CD14-positive monocyte (primary cell): ENCODE data around the gene ZCCHC14. TPM values are rescaled to one million over a fixed set of nuclear protein-coding genes. Genes with fewer than 3 reads are reported as not detected.

Experiments used
- DNase-seq, 3 donors: peaks; one replicate each; pipeline ENCODE4 v3.0.0-alpha.2; 2011 to 2022
- H2AFZ ChIP-seq: 2 replicates; pipeline ENCODE4 v1.6.0; 2012; ENCODE audit warnings: mild to moderate bottlenecking, low read depth, low read length, inconsistent platforms; ENCODE audit not compliant: insufficient read depth, poor library complexity, severe bottlenecking
- H3K27ac ChIP-seq, 2 donors: 1 replicate in 1 of 2; 2 replicates in 1 of 2; pipeline ENCODE4 v1.5.1; 2012 to 2013; ENCODE audit warnings: low read length in 2 of 2, control low read depth in 1 of 2, inconsistent platforms in 1 of 2, low read depth in 1 of 2, mild to moderate bottlenecking in 1 of 2
- H3K27me3 ChIP-seq, 2 donors: one replicate each; pipeline versions ENCODE4 v1.6.0 to v1.6.1; 2011 to 2013; ENCODE audit warnings: low read length in 2 of 2; ENCODE audit not compliant: control insufficient read depth in 2 of 2, insufficient read depth in 2 of 2
- H3K36me3 ChIP-seq, 2 donors: replicated peaks in 1 of 2; 1 replicate in 1 of 2; 2 replicates in 1 of 2; pipeline versions ENCODE4 v1.5.1 to v1.6.1; 2012 to 2013; ENCODE audit warnings: low read length in 2 of 2, control low read depth in 1 of 2, inconsistent platforms in 1 of 2, mild to moderate bottlenecking in 1 of 2; ENCODE audit not compliant: insufficient read depth in 2 of 2, control insufficient read depth in 1 of 2
- H3K4me1 ChIP-seq, 2 donors: 1 replicate in 1 of 2; 2 replicates in 1 of 2; pipeline versions ENCODE4 v1.5.1 to v1.6.1; 2012 to 2013; ENCODE audit warnings: low read length in 2 of 2, control low read depth in 1 of 2, inconsistent platforms in 1 of 2, mild to moderate bottlenecking in 1 of 2, moderate library complexity in 1 of 2; ENCODE audit not compliant: insufficient read depth in 2 of 2, control insufficient read depth in 1 of 2
- H3K4me2 ChIP-seq: replicated peaks from 2 replicates; pipeline ENCODE3; 2012; ENCODE audit warnings: low read length, moderate library complexity, mild to moderate bottlenecking; ENCODE audit not compliant: poor library complexity, severe bottlenecking; ENCODE audit errors: extremely low read depth
- H3K4me3 ChIP-seq, 3 experiments: fragments of 200-600 bp in 1 of 3; sonication (generic) in 1 of 3; replicated peaks in 1 of 3; 1 replicate in 2 of 3; 2 replicates in 1 of 3; pipeline ENCODE4 v1.5.1; 2011 to 2013; ENCODE audit warnings: low read length in 3 of 3, mild to moderate bottlenecking in 3 of 3, control low read depth in 2 of 3, low read depth in 2 of 3, inconsistent platforms in 1 of 3, moderate library complexity in 1 of 3
- H3K79me2 ChIP-seq: 2 replicates; pipeline ENCODE4 v1.6.0; 2012; ENCODE audit warnings: mild to moderate bottlenecking, control low read depth, inconsistent platforms, low read length, moderate library complexity; ENCODE audit not compliant: insufficient read depth
- H3K9ac ChIP-seq: 2 replicates; pipeline ENCODE4 v1.6.0; 2017; ENCODE audit warnings: low read length, mild to moderate bottlenecking; ENCODE audit not compliant: insufficient read depth, poor library complexity, severe bottlenecking
- H3K9me3 ChIP-seq, 2 donors: replicated peaks in 1 of 2; 1 replicate in 1 of 2; 2 replicates in 1 of 2; pipeline versions ENCODE4 v1.5.1 to v1.6.1; 2012 to 2013; ENCODE audit warnings: low read length in 2 of 2, control low read depth in 1 of 2; ENCODE audit not compliant: control insufficient read depth in 1 of 2, insufficient read depth in 1 of 2
- H4K20me1 ChIP-seq: 2 replicates; pipeline ENCODE4 v1.6.0; 2012; ENCODE audit warnings: mild to moderate bottlenecking, low read length, control low read depth, moderate library complexity; ENCODE audit not compliant: insufficient read depth
- H3K27ac Mint-ChIP-seq, 7 donors: one replicate each; pipeline ENCODE4 v1.8.0; 2020; ENCODE audit warnings: mild to moderate bottlenecking in 7 of 7, mixed read lengths in 7 of 7, moderate library complexity in 6 of 7, inconsistent platforms in 2 of 7
- H3K27me3 Mint-ChIP-seq, 3 donors: one replicate each; pipeline ENCODE4 v1.8.0; 2021 to 2022; ENCODE audit warnings: low read depth in 3 of 3, mild to moderate bottlenecking in 3 of 3, mixed read lengths in 3 of 3, moderate library complexity in 3 of 3, inconsistent platforms in 1 of 3
- H3K36me3 Mint-ChIP-seq, 2 donors: one replicate each; pipeline ENCODE4 v1.8.0; 2020; ENCODE audit warnings: mixed read lengths in 2 of 2, inconsistent platforms in 1 of 2, mild to moderate bottlenecking in 1 of 2
- H3K4me1 Mint-ChIP-seq: one replicate; pipeline ENCODE4 v1.8.0; 2020; ENCODE audit warnings: mild to moderate bottlenecking, mixed read lengths
- H3K4me3 Mint-ChIP-seq, 2 donors: one replicate each; pipeline ENCODE4 v1.8.0; 2020; ENCODE audit warnings: mild to moderate bottlenecking in 2 of 2, mixed read lengths in 2 of 2, moderate library complexity in 1 of 2
- H3K9me3 Mint-ChIP-seq, 7 donors: one replicate each; pipeline ENCODE4 v1.8.0; 2020 to 2022; ENCODE audit warnings: mixed read lengths in 7 of 7, mild to moderate bottlenecking in 6 of 7, moderate library complexity in 6 of 7, inconsistent platforms in 2 of 7
- WGBS: methylation state at CpG from one replicate; pipeline ENCODE4 v1.1.5; 2013; ENCODE audit warnings: missing lambda C conversion rate; ENCODE audit not compliant: insufficient coverage; 5-methylcytosine and 5-hydroxymethylcytosine counted together
- intact Hi-C, 2 donors: fragments of 100-400 bp; cut with micrococcal nuclease; formaldehyde crosslinking; loops; one replicate each; pipeline versions ENCODE4 v1.15.0 to v1.15.1; 2023
- polyA plus RNA-seq, 3 donors: library from polyadenylated mRNA; depleted of rRNA in 1 of 3; unstranded in 2 of 3; stranded (reverse) in 1 of 3; fragments of 300-500 nt in 2 of 3; fragments of >200 nt in 1 of 3; fragmentation: Illumina TruSeq in 2 of 3; gene quantifications; 1 replicate in 2 of 3; 2 replicates in 1 of 3; pipeline ENCODE4 v1.2.3, GENCODE V29; 2012 to 2021
- TF ChIP-seq, protein P1 (sequence below): fragments of 200-600 bp; IDR thresholded peaks from one replicate; pipeline ENCODE4 v1.8.0; 2022; ENCODE audit warnings: antibody characterized with exemption, mild to moderate bottlenecking

ZCCHC14 gene
- polyA plus RNA-seq, 3 donors, result 0.11 to 4.0 (median 0.22) TPM

DNA sequence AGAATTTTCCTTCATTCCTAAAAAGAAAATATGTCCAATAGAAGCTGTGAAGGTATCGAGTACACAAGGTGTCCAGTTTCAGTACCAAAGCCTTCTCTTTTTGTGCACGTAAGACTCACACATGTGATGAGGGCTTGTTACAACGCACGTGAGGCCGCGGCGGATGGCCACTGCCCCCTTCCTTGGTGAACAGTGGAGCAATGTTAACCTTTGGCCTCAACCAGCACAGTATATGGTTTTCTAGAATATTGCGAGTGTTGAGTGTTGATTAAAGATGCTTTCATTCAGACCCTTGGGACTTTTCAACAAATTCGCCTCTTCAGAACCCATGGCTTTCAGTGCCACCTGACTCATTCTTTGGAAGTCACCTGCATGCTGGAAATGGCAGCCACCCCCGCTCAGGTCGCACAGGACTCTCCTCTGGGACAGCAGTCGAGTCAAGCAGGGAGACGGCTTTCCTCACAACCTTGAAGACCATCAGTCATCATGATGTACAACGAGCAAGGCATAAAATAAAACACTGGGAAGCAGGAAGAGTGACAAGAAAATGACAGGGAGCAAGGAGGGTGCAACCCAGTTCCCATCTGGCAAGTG lies 86.2 kb downstream of the ZCCHC14 start:
- Histone ChIP-seq H3K27ac (no peak overlapping the region), H4K20me1 (peaks cover 39% of the 10 kb centered on the region), H3K4me3 (no peak overlapping the region), H3K27me3 (no peaks in the 10 kb centered on the region), H3K4me1 (peaks cover 7 to 17% of the 10 kb centered on the region in 2 donors), H3K79me2 (no peaks in the 10 kb centered on the region), H3K9ac (no peak overlapping the region), H3K4me2 (no peak overlapping the region), H3K9me3 (no peaks in the 10 kb centered on the region), H2AFZ (no peak overlapping the region), H3K36me3 (peaks cover 42 to 58% of the 10 kb centered on the region in 2 donors)
- Mint-ChIP-seq H3K27me3 (peaks cover 2 to 3% (median 2%) of the 10 kb centered on the region in 3 donors), H3K4me3 (no peak overlapping the region), H3K27ac (peak overlapping the region in 3 of 7 donors; percentile 5 to 68 (median 57)), H3K9me3 (no peaks in the 10 kb centered on the region), H3K4me1 (peaks cover 12% of the 10 kb centered on the region), H3K36me3 (peaks cover 69 to 83% of the 10 kb centered on the region in 2 donors)
- 98% methylated on average over 11 of the region's 14 CpGs for WGBS
- TF ChIP-seq, protein P1, sequence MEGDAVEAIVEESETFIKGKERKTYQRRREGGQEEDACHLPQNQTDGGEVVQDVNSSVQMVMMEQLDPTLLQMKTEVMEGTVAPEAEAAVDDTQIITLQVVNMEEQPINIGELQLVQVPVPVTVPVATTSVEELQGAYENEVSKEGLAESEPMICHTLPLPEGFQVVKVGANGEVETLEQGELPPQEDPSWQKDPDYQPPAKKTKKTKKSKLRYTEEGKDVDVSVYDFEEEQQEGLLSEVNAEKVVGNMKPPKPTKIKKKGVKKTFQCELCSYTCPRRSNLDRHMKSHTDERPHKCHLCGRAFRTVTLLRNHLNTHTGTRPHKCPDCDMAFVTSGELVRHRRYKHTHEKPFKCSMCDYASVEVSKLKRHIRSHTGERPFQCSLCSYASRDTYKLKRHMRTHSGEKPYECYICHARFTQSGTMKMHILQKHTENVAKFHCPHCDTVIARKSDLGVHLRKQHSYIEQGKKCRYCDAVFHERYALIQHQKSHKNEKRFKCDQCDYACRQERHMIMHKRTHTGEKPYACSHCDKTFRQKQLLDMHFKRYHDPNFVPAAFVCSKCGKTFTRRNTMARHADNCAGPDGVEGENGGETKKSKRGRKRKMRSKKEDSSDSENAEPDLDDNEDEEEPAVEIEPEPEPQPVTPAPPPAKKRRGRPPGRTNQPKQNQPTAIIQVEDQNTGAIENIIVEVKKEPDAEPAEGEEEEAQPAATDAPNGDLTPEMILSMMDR, result no peak
- intact Hi-C loops, result no loop called here
- DNase-seq, result no peak

DNA sequence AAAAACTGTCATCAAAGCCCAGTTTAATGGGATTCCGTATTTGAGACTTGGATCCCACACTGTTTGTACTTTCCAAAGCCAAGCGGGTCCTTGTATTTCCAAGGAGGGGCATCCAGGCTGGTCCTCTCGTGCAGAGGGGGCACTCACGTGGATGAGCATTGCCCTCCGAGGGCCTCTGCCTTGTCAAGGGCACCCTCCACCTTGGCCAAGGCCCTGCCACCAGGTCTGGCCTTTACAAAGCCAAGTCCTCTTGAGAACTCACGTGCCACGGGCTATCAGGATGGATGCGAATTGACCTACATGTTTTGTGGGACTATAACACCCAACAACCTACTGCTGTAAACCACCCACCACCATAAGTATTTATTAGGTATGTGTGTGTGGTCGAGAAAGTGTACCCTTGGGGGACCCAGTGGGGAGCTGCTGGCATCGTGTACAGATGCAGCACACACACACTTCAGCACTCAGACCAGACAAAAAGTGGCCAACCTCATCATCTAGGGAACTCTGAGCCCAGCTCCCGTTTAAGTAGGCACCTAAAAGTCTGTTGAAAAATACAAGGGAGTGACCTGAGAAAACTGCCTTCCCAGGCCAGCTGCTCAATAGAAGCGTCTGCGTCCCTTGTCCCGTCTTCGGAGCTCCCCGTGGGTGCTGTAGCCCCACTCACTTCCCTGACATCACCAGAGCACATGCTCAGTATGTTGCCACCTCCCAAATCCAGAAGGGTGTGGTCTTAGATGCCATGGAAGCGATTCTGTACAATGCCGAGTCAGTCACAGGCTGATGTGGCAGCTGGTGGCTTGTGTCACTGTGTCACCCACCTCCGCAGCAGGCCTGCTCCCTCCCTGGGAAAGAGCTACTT lies 87.8 kb downstream of the ZCCHC14 start:
- intact Hi-C loops, result no loop called here
- Histone ChIP-seq H3K27ac (no peak overlapping the region), H3K9me3 (no peaks in the 10 kb centered on the region), H4K20me1 (peaks cover 55% of the 10 kb centered on the region), H3K27me3 (no peaks in the 10 kb centered on the region), H3K36me3 (peaks cover 44 to 60% of the 10 kb centered on the region in 2 donors), H3K4me2 (no peak overlapping the region), H3K4me3 (no peak overlapping the region), H2AFZ (no peak overlapping the region), H3K4me1 (peaks cover 7 to 17% of the 10 kb centered on the region in 2 donors), H3K79me2 (no peaks in the 10 kb centered on the region), H3K9ac (no peak overlapping the region)
- Mint-ChIP-seq H3K27me3 (peaks cover 2 to 3% (median 2%) of the 10 kb centered on the region in 3 donors), H3K9me3 (no peaks in the 10 kb centered on the region), H3K36me3 (peaks cover 66 to 85% of the 10 kb centered on the region in 2 donors), H3K27ac (peak overlapping the region in 3 of 7 donors; percentile 42 to 64 (median 54)), H3K4me3 (no peak overlapping the region), H3K4me1 (peaks cover 12% of the 10 kb centered on the region)
- 94% methylated on average over 13 of the region's 19 CpGs for WGBS
- TF ChIP-seq, protein P1, result no peak
- DNase-seq, result peak in 1 of 3 donors; percentile 24
